Measurements from ENCODE around the gene JAG1.
"Not testable (repeated sequence)": the region's sequence is repeated elsewhere in the genome, so short reads cannot be mapped to it uniquely, and the experiment has no call there.

Gene JAG1

GRCh38 chr20:10605547-10606195 lies 68.1 kb downstream of the JAG1 start:
- DNase-seq = no peak

- no peak for DNase-seq
Observed at GRCh38 chr20:10604865-10605440, 68.8 kb downstream of the JAG1 start.

- no peak for DNase-seq
Observed at GRCh38 chr20:10603971-10604864, 69.6 kb downstream of the JAG1 start.

- no peak for DNase-seq
Observed at GRCh38 chr20:10603378-10603777, 70.4 kb downstream of the JAG1 start.

- DNase-seq = no peak
Observed at GRCh38 chr20:10602221-10602871, 71.5 kb downstream of the JAG1 start.

- no peak for DNase-seq
Observed at GRCh38 chr20:10597637-10598036, 76.2 kb downstream of the JAG1 start.

GRCh38 chr20:10596710-10597121 lies 77.1 kb downstream of the JAG1 start:
- no peak for DNase-seq

GRCh38 chr20:10595985-10596384 lies 77.8 kb downstream of the JAG1 start:
- DNase-seq = no peak

- no peak for DNase-seq
Observed at GRCh38 chr20:10595266-10595665, 78.5 kb downstream of the JAG1 start.

- no peak for DNase-seq
Observed at GRCh38 chr20:10594296-10594868, 79.4 kb downstream of the JAG1 start.

GRCh38 chr20:10591946-10592521 lies 81.8 kb downstream of the JAG1 start:
- no peak for DNase-seq

GRCh38 chr20:10590950-10591671 lies 82.7 kb downstream of the JAG1 start:
- DNase-seq = no peak

- DNase-seq = not testable (repeated sequence)
Observed at GRCh38 chr20:10590446-10590845, 83.4 kb downstream of the JAG1 start.
